H9 (cell line): ENCODE results near the gene SMLR1. TPM values are rescaled to one million over a fixed set of nuclear protein-coding genes. Genes with fewer than 3 reads are reported as not detected.

Experiments
- DNase-seq: peaks from one replicate; pipeline ENCODE4 v3.0.0-alpha.2; 2017
- H2AFZ ChIP-seq: one replicate; pipeline ENCODE4 v1.6.1; 2013; ENCODE audit warnings: mild to moderate bottlenecking, low read length, control low read depth, moderate library complexity
- H2AK5ac ChIP-seq: 2 replicates; pipeline ENCODE4 v1.6.1; 2013; ENCODE audit warnings: low read length, control low read depth, mixed read lengths; ENCODE audit not compliant: insufficient read length
- H2BK120ac ChIP-seq: one replicate; pipeline ENCODE4 v1.6.1; 2013; ENCODE audit warnings: low read depth, mild to moderate bottlenecking, low read length, control low read depth, inconsistent platforms; ENCODE audit not compliant: poor library complexity, severe bottlenecking
- H2BK12ac ChIP-seq: 2 replicates; pipeline ENCODE4 v1.6.1; 2013; ENCODE audit warnings: low read length, control low read depth, mixed read lengths, low read depth; ENCODE audit not compliant: insufficient read length
- H2BK15ac ChIP-seq: 2 replicates; pipeline ENCODE4 v1.6.1; 2013; ENCODE audit warnings: low read depth, low read length, control low read depth
- H2BK20ac ChIP-seq: one replicate; pipeline ENCODE4 v1.6.1; 2013; ENCODE audit warnings: low read depth, mild to moderate bottlenecking, low read length, control low read depth, inconsistent platforms; ENCODE audit not compliant: poor library complexity, severe bottlenecking
- H2BK5ac ChIP-seq: 2 replicates; pipeline ENCODE4 v1.6.1; 2013; ENCODE audit warnings: low read length, control low read depth, mixed read lengths; ENCODE audit not compliant: insufficient read length
- H3K14ac ChIP-seq: 2 replicates; pipeline ENCODE4 v1.6.1; 2013; ENCODE audit warnings: low read length, control low read depth; ENCODE audit not compliant: insufficient read depth
- H3K18ac ChIP-seq: 2 replicates; pipeline ENCODE4 v1.6.1; 2013; ENCODE audit warnings: low read depth, mild to moderate bottlenecking, mixed read lengths, low read length, control low read depth; ENCODE audit not compliant: insufficient read length
- H3K23ac ChIP-seq: 2 replicates; pipeline ENCODE4 v1.6.1; 2013; ENCODE audit warnings: low read length, control low read depth, mixed read lengths, low read depth; ENCODE audit not compliant: insufficient read length
- H3K23me2 ChIP-seq: 2 replicates; pipeline ENCODE4 v1.6.1; 2013; ENCODE audit warnings: low read depth, mild to moderate bottlenecking, mixed read lengths, low read length, control low read depth; ENCODE audit not compliant: insufficient read length, poor library complexity, severe bottlenecking
- H3K27ac ChIP-seq: 2 replicates; pipeline ENCODE4 v1.5.1; 2013; ENCODE audit warnings: low read length, control low read depth, mixed read lengths, low read depth; ENCODE audit not compliant: insufficient read length
- H3K27me3 ChIP-seq: 2 replicates; pipeline ENCODE4 v1.6.1; 2013; ENCODE audit warnings: low read length, control low read depth, inconsistent platforms; ENCODE audit not compliant: insufficient read depth
- H3K4ac ChIP-seq: 2 replicates; pipeline ENCODE4 v1.6.1; 2013; ENCODE audit warnings: low read depth, mild to moderate bottlenecking, control low read depth, inconsistent platforms, low read length, moderate library complexity
- H3K4me1 ChIP-seq: 2 replicates; pipeline ENCODE4 v1.6.1; 2013; ENCODE audit warnings: low read length, control low read depth, inconsistent platforms; ENCODE audit not compliant: insufficient read depth
- H3K4me2 ChIP-seq: 2 replicates; pipeline ENCODE4 v1.6.1; 2013; ENCODE audit warnings: low read length, control low read depth, mixed read lengths; ENCODE audit not compliant: insufficient read length, insufficient read depth
- H3K56ac ChIP-seq: 2 replicates; pipeline ENCODE4 v1.6.1; 2013; ENCODE audit warnings: low read depth, mild to moderate bottlenecking, mixed read lengths, low read length, control low read depth; ENCODE audit not compliant: insufficient read length
- H3K79me1 ChIP-seq: 2 replicates; pipeline ENCODE4 v1.6.1; 2013; ENCODE audit warnings: low read depth, mild to moderate bottlenecking, moderate library complexity, low read length, control low read depth, inconsistent platforms; ENCODE audit not compliant: insufficient read depth, poor library complexity, severe bottlenecking
- H3K79me2 ChIP-seq: 2 replicates; pipeline ENCODE4 v1.6.1; 2013; ENCODE audit warnings: low read length, control low read depth, inconsistent platforms; ENCODE audit not compliant: insufficient read depth
- H3K9ac ChIP-seq: 2 replicates; pipeline ENCODE4 v1.6.1; 2013; ENCODE audit warnings: low read length, control low read depth, mixed read lengths; ENCODE audit not compliant: insufficient read length; ENCODE audit errors: extremely low read depth
- H3K9me3 ChIP-seq: one replicate; pipeline ENCODE4 v1.6.1; 2013; ENCODE audit warnings: low read depth, low read length, inconsistent platforms; ENCODE audit not compliant: control insufficient read depth
- H3T11ph ChIP-seq: one replicate; pipeline ENCODE4 v1.6.1; 2013; ENCODE audit warnings: mild to moderate bottlenecking, low read length, control low read depth, inconsistent platforms
- H4K20me1 ChIP-seq: one replicate; pipeline ENCODE4 v1.6.1; 2013; ENCODE audit not compliant: control insufficient read depth, insufficient read length, insufficient read depth
- H4K5ac ChIP-seq: 2 replicates; pipeline ENCODE4 v1.6.1; 2013; ENCODE audit warnings: low read depth, mild to moderate bottlenecking, mixed read lengths, low read length, control low read depth; ENCODE audit not compliant: insufficient read length
- H4K8ac ChIP-seq: replicated peaks from 2 replicates; pipeline ENCODE4 v1.6.1; 2013; ENCODE audit warnings: low read length, control low read depth, mixed read lengths, low read depth; ENCODE audit not compliant: insufficient read length
- H4K91ac ChIP-seq: 2 replicates; pipeline ENCODE4 v1.6.1; 2013; ENCODE audit warnings: low read depth, mild to moderate bottlenecking, moderate library complexity, mixed read lengths, low read length, control low read depth; ENCODE audit not compliant: insufficient read length
- H3K27ac Mint-ChIP-seq, 3 experiments: 2 replicates in 2 of 3; 3 replicates in 1 of 3; pipeline ENCODE4 v1.8.0; 2020 to 2021; ENCODE audit warnings: mixed read lengths in 3 of 3, mild to moderate bottlenecking in 1 of 3, moderate library complexity in 1 of 3
- H3K27me3 Mint-ChIP-seq: 2 replicates; pipeline ENCODE4 v1.8.0; 2021; ENCODE audit warnings: low read depth, mild to moderate bottlenecking, moderate library complexity, mixed read lengths
- H3K36me3 Mint-ChIP-seq, 3 experiments: 2 replicates in 2 of 3; 3 replicates in 1 of 3; pipeline ENCODE4 v1.8.0; 2020 to 2021; ENCODE audit warnings: low read depth in 3 of 3, mixed read lengths in 3 of 3; ENCODE audit not compliant: insufficient read depth in 1 of 3
- H3K4me1 Mint-ChIP-seq, 2 experiments: 2 replicates each; pipeline ENCODE4 v1.8.0; 2020; ENCODE audit warnings: mixed read lengths in 2 of 2
- H3K4me3 Mint-ChIP-seq, 2 experiments: 2 replicates in 1 of 2; 3 replicates in 1 of 2; pipeline ENCODE4 v1.8.0; 2020 to 2021; ENCODE audit warnings: mild to moderate bottlenecking in 2 of 2, mixed read lengths in 2 of 2, moderate library complexity in 1 of 2
- H3K9me3 Mint-ChIP-seq, 2 experiments: 2 replicates in 1 of 2; 3 replicates in 1 of 2; pipeline ENCODE4 v1.8.0; 2020; ENCODE audit warnings: mild to moderate bottlenecking in 2 of 2, mixed read lengths in 2 of 2, moderate library complexity in 1 of 2
- CTCF ChIP-seq: fragments of 200-600 bp; sonication (generic); conservative IDR thresholded peaks from 3 replicates; pipeline ENCODE4 v1.8.0; 2021; ENCODE audit warnings: antibody characterized with exemption, mild to moderate bottlenecking
- WGBS: extraction: QIAGEN DNeasy Blood & Tissue Kit; methylation state at CpG from one replicate; pipeline ENCODE4 v1.1.7; 2013; ENCODE audit warnings: missing lambda C conversion rate, low lambda C conversion rate, mixed read lengths; ENCODE audit not compliant: insufficient read length; ENCODE audit errors: extremely low coverage; 5-methylcytosine and 5-hydroxymethylcytosine counted together
- total RNA-seq: library from RNA; stranded (reverse); gene quantifications from 2 replicates; pipeline ENCODE4 v1.2.1, GENCODE V29; 2021

The SMLR1 gene
- total RNA-seq, 1 experiment from 2014 or later: not detected

GRCh38 chr6:130778946-130779657 lies 48.1 kb upstream of the SMLR1 start:
- Histone ChIP-seq H2BK12ac (no peak overlapping the region), H2AK5ac (no peak overlapping the region), H4K8ac (no peak overlapping the region), H3K18ac (no peak overlapping the region), H3K9ac (no peak overlapping the region), H3K79me2 (no peaks in the 10 kb centered on the region), H3K23ac (no peak overlapping the region), H2BK120ac (no peak overlapping the region), H2BK15ac (no peak overlapping the region), H3K4me1 (no peaks in the 10 kb centered on the region), H4K91ac (no peak overlapping the region), H3K4me2 (no peak overlapping the region), H4K5ac (no peak overlapping the region), H3K23me2 (no peaks in the 10 kb centered on the region), H2BK20ac (no peak overlapping the region), H3T11ph (no peak overlapping the region), H3K9me3 (no peaks in the 10 kb centered on the region), H3K27ac (no peak overlapping the region), H3K4ac (no peak overlapping the region), H3K56ac (no peak overlapping the region), H4K20me1 (no peaks in the 10 kb centered on the region), H3K27me3 (no peaks in the 10 kb centered on the region), H2BK5ac (no peak overlapping the region), H3K79me1 (no peaks in the 10 kb centered on the region), H2AFZ (no peak overlapping the region), H3K14ac (no peak overlapping the region)
- H3K36me3 Mint-ChIP-seq: no peaks in the 10 kb centered on the region
- no peak for DNase-seq
- H3K9me3 Mint-ChIP-seq: peaks cover 0 to 2% of the 10 kb centered on the region in 2 experiments; a peak in 2 of 5 replicates
- no peak for TF ChIP-seq CTCF
- no peaks in the 10 kb centered on the region for H3K27me3 Mint-ChIP-seq
- no peak overlapping the region for H3K27ac Mint-ChIP-seq
- no peak overlapping the region for H3K4me3 Mint-ChIP-seq
- no peaks in the 10 kb centered on the region for H3K4me1 Mint-ChIP-seq
- WGBS: no CpG with 5 or more reads among the region's 7 CpGs
